Osteocyte (in vitro differentiated cells): ENCODE results near the gene MAFF. TPM values are rescaled to one million over a fixed set of nuclear protein-coding genes. Genes with fewer than 3 reads are reported as not detected.
"Not testable (repeated sequence)": the region's sequence is repeated elsewhere in the genome, so short reads cannot be mapped to it uniquely, and the experiment has no call there.

ENCODE experiments used
- DNase-seq: peaks from one replicate; pipeline ENCODE4 v3.0.0; 2021; ENCODE audit warnings: mixed read lengths; ENCODE audit not compliant: unreplicated experiment; ENCODE audit errors: extremely low spot score
- H3K27ac Mint-ChIP-seq: one replicate; pipeline ENCODE4 v1.8.0; 2021; ENCODE audit warnings: mild to moderate bottlenecking, mixed read lengths; ENCODE audit not compliant: unreplicated experiment
- H3K27me3 Mint-ChIP-seq: one replicate; pipeline ENCODE4 v1.8.0; 2021; ENCODE audit warnings: mixed read lengths; ENCODE audit not compliant: unreplicated experiment
- H3K36me3 Mint-ChIP-seq: one replicate; pipeline ENCODE4 v1.8.0; 2021; ENCODE audit warnings: mixed read lengths; ENCODE audit not compliant: unreplicated experiment
- H3K4me1 Mint-ChIP-seq: one replicate; pipeline ENCODE4 v1.8.0; 2021; ENCODE audit warnings: mixed read lengths; ENCODE audit not compliant: unreplicated experiment
- H3K4me3 Mint-ChIP-seq: one replicate; pipeline ENCODE4 v1.8.0; 2021; ENCODE audit warnings: mild to moderate bottlenecking, moderate library complexity, mixed read lengths; ENCODE audit not compliant: unreplicated experiment
- H3K9me3 Mint-ChIP-seq: one replicate; pipeline ENCODE4 v1.8.0; 2021; ENCODE audit warnings: mixed read lengths; ENCODE audit not compliant: unreplicated experiment
- CTCF ChIP-seq: fragments of 200-600 bp; sonication (generic); IDR thresholded peaks from 2 replicates; pipeline ENCODE4 v1.5.0; 2021; ENCODE audit warnings: antibody characterized with exemption, mild to moderate bottlenecking, moderate library complexity
- total RNA-seq: library from RNA; stranded (reverse); gene quantifications from 2 replicates; pipeline ENCODE4 v1.2.1, GENCODE V29; 2021

The MAFF gene
- total RNA-seq, 1 donor from 2014 or later: 17.0 TPM

DNA sequence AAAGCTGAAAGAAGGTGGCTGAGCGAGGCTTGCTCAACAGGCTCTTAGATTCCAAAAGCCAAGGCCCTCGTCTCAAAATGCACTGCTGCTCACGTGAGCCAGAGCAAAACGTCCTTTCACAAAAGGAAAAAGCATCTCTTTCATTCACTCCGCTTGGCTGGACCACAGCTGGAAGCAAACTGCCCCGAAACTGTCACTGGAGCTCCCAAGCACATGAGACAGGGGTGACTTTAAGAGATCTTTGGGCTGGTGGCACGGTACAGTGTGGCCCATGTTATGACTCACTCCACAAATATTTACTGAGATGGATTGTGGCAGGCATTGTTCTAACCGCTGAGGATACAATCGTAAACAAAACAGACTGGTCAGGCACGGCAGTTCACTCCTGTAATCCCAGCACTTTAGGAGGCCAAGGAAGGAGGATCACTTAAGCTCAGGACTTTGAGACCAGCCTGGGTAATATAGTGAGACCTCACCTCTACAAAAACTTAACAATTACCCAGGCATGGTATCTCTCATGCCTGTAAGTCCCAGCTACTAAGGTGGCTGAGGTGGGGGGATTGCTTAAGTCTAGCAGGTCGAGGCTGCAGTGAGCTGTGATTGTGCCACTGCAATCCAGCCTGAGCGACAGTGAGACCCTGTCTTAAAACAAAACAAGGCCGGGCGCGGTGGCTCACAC, 23.7 kb upstream of the MAFF start:
- Mint-ChIP-seq H3K36me3 (no peaks in the 10 kb centered on the region), H3K4me1 (peaks cover 59% of the 10 kb centered on the region), H3K27me3 (no peaks in the 10 kb centered on the region), H3K4me3 (no peak overlapping the region), H3K27ac (peak overlapping the region; percentile 100), H3K9me3 (no peaks in the 10 kb centered on the region)
- no peak for TF ChIP-seq CTCF
- no peak for DNase-seq

- Mint-ChIP-seq H3K4me1 (peaks cover 58% of the 10 kb centered on the region), H3K27ac (peak overlapping the region; percentile 100)
- not testable (repeated sequence) for H3K27me3 Mint-ChIP-seq, H3K36me3 Mint-ChIP-seq, DNase-seq, H3K4me3 Mint-ChIP-seq, H3K9me3 Mint-ChIP-seq
These were observed 23.2 kb upstream of the MAFF start for GRCh38 chr22:38178605-38178937.

- Mint-ChIP-seq H3K27ac (peak overlapping the region; percentile 100), H3K4me1 (peaks cover 52% of the 10 kb centered on the region), H3K9me3 (no peaks in the 10 kb centered on the region), H3K4me3 (peak overlapping the region; percentile 94), H3K36me3 (no peaks in the 10 kb centered on the region), H3K27me3 (no peaks in the 10 kb centered on the region)
- DNase-seq: no peak
- no peak for TF ChIP-seq CTCF
These were observed 20.8 kb upstream of the MAFF start for GRCh38 chr22:38180841-38181452.

- no peak for TF ChIP-seq CTCF
- H3K4me1 Mint-ChIP-seq: peaks cover 49% of the 10 kb centered on the region
- H3K4me3 Mint-ChIP-seq: peak within 1 kb of the TSS; percentile 94
- H3K27ac Mint-ChIP-seq: peak within 1 kb of the TSS; percentile 100
- no peaks in the 10 kb centered on the region for H3K27me3 Mint-ChIP-seq
- H3K9me3 Mint-ChIP-seq: no peaks in the 10 kb centered on the region
- H3K36me3 Mint-ChIP-seq: no peaks in the 10 kb centered on the region
- DNase-seq: peak; percentile 100
These were observed 20.2 kb upstream of the MAFF start, which contains the start of gene PLA2G6 for GRCh38 chr22:38181453-38182200. PLA2G6 (minus strand) TSS chr22:38181830; CDS start chr22:38169426, 12,404 bp downstream.

DNA sequence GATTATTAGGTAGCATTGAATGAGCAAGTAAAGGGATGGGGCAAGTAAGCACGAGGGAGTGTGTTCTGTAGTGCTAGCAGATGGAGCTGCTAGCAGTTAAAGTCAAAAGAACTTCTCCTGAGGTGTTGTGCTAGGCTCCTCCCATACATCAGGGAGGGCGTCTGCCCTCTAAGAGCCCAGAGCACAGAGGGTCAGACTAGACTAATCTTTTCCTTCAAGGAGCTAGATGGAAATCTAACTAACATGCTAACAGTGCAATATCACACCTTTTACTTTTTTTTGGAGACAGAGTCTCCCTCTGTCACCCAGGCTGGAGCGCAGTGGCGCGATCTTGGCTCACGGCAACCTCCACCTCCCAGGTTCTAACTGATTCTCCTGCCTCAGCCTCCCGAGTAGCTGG, 17.0 kb upstream of the MAFF start:
- no peak for TF ChIP-seq CTCF
- no peaks in the 10 kb centered on the region for H3K27me3 Mint-ChIP-seq
- no peaks in the 10 kb centered on the region for H3K9me3 Mint-ChIP-seq
- H3K4me1 Mint-ChIP-seq: peaks cover 24% of the 10 kb centered on the region
- DNase-seq: no peak
- H3K4me3 Mint-ChIP-seq: no peak overlapping the region
- H3K27ac Mint-ChIP-seq: no peak overlapping the region
- no peaks in the 10 kb centered on the region for H3K36me3 Mint-ChIP-seq
